Ramos (cell line): ENCODE data around the gene SMYD5.

Source experiments
- in situ Hi-C: fragments of 300-500 bp; cut with MboI; formaldehyde crosslinking; loops from one replicate; pipeline ENCODE4 v1.14.3; 2022; ENCODE audit warnings: low sequenced_read_pairs; ENCODE audit not compliant: unreplicated experiment

The SMYD5 gene

GRCh38 chr2:73268366-73268829 is 54.4 kb downstream of the SMYD5 start:
- in situ Hi-C loops = no loop called here

GRCh38 chr2:73268830-73269685 is 55.0 kb downstream of the SMYD5 start:
- in situ Hi-C loops = no loop called here

GRCh38 chr2:73269686-73270465 is 55.8 kb downstream of the SMYD5 start:
- in situ Hi-C loops = no loop called here

GRCh38 chr2:73272270-73272669 is 58.2 kb downstream of the SMYD5 start:
- in situ Hi-C loops = no loop called here
